ENCODE measurements around the gene OOSP1.

OOSP1 gene

DNA sequence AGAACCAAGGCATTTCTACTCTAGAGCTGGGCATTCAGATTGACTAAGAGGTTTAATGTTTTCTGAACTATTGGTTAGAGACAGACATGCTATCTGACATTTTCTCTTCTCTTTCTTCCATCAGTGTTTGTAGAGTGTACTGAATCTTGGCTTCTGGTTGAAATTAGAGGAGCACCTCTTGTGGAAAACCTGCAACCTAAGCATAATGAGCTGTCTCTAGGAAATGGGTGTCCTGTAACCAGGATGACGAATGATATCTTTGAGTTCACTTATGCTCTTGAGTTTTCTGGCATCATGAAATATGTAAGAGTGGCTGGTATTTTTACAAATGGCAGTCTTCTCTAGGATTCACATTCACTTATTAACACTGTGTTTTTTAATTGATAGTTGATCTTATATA lies 45.0 kb downstream of the OOSP1 start:
- Histone ChIP-seq H3K27me3 (ENCODE audit: control insufficient read depth, insufficient read depth, low read length) (no peaks in the 10 kb centered on the region), H3K9me3 (ENCODE audit: control insufficient read depth, insufficient read depth, low read depth, low read length) (no peaks in the 10 kb centered on the region), H3K4me1 (ENCODE audit: control insufficient read depth, insufficient read depth, low read length) (peaks cover 6% of the 10 kb centered on the region; the same call in 1 of the 2 replicates), H3K9ac (ENCODE audit: low read length) (no peak overlapping the region), H3K36me3 (ENCODE audit: control insufficient read depth, insufficient read depth, low read length) (no peaks in the 10 kb centered on the region), H3K4me3 (ENCODE audit: low read depth, low read length) (no peak overlapping the region), H3K27ac (ENCODE audit: low read depth, low read length) (no peak overlapping the region)

DNA sequence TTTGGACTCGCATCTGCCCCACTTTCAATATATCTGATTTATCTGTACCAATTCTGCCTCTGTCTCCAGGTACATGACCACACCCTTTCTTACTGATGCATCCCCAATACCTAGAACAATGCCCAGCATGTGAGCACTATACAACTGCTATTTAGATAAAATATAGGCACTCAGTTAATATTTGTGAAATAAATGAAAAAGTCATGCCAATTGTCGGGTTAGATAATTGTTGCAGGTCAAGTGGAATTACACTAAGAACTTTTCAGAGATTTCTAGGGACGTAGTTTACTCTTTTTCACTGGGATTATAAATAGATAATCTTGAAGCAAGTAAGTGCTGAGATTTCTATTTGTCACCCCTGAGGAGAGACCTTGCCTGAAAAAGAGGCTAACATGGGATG lies 46.1 kb downstream of the OOSP1 start:
- H3K9me3 ChIP-seq (ENCODE audit: control insufficient read depth, insufficient read depth, low read depth, low read length): 0 out of 2 replicates have a peak, but pooled peaks cover 4% of the 10 kb centered on the region
- peaks cover 6% of the 10 kb centered on the region; the same call in 1 of the 2 replicates for H3K4me1 ChIP-seq (ENCODE audit: control insufficient read depth, insufficient read depth, low read length)

DNA sequence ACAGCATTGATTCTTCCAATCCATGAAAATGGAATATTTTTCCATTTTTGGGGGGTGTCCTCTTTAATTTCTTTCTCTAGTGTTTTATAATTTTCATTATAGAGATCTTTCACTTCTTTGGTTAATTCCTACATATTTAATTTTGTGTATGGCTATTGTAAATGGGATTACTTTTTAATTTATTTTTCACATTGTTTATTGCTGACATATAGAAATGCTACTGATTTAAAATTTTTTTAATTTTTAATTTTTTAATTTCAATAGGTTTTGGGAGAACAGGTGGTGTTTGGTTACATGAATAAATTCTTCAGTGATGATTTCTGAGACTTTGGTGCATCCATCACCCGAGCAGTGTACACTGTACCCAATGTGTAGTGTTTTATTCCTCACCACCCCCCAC lies 52.2 kb downstream of the OOSP1 start:
- H3K27me3 ChIP-seq (ENCODE audit: control insufficient read depth, insufficient read depth, low read length): no peaks in the 10 kb centered on the region
- H3K4me1 ChIP-seq (ENCODE audit: control insufficient read depth, insufficient read depth, low read length): no peaks in the 10 kb centered on the region
- H3K9me3 ChIP-seq (ENCODE audit: control insufficient read depth, insufficient read depth, low read depth, low read length): 0 out of 2 replicates have a peak, but pooled peaks cover 4% of the 10 kb centered on the region
- no peaks in the 10 kb centered on the region for H3K36me3 ChIP-seq (ENCODE audit: control insufficient read depth, insufficient read depth, low read length)
- H3K4me3 ChIP-seq (ENCODE audit: low read depth, low read length): no peak overlapping the region
- H3K9ac ChIP-seq (ENCODE audit: low read length): no peak overlapping the region
- H3K27ac ChIP-seq (ENCODE audit: low read depth, low read length): no peak overlapping the region

More for the DNA sequence above, 46.1 kb downstream of the OOSP1 start:
- Histone ChIP-seq H3K27me3 (ENCODE audit: control insufficient read depth, insufficient read depth, low read length) (no peaks in the 10 kb centered on the region), H3K36me3 (ENCODE audit: control insufficient read depth, insufficient read depth, low read length) (no peaks in the 10 kb centered on the region), H3K9ac (ENCODE audit: low read length) (no peak overlapping the region), H3K27ac (ENCODE audit: low read depth, low read length) (no peak overlapping the region), H3K4me3 (ENCODE audit: low read depth, low read length) (no peak overlapping the region)

DNA sequence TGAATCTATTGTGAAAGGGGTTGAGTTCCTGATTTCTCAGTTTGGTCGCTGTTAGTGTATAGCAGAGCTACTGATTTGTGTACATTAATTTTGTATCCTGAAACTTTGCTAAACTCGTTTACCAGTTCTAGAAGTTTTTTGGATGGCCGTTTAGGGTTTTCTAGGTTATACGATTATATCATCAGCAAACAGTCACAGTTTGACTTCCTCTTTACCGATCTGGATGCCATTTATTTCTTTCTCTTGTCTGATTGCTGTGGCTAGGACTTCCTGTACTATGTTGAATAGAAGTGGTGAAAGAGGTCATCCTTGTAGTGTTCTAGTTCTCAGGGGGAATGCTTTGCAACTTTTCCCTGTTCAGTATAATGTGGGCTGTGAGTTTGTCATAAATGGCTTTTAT lies 54.2 kb downstream of the OOSP1 start:
- Histone ChIP-seq H3K4me3 (ENCODE audit: low read depth, low read length) (no peak overlapping the region), H3K9me3 (ENCODE audit: control insufficient read depth, insufficient read depth, low read depth, low read length) (0 out of 2 replicates have a peak, but pooled peaks cover 4% of the 10 kb centered on the region), H3K9ac (ENCODE audit: low read length) (no peak overlapping the region), H3K27ac (ENCODE audit: low read depth, low read length) (no peak overlapping the region), H3K36me3 (ENCODE audit: control insufficient read depth, insufficient read depth, low read length) (no peaks in the 10 kb centered on the region), H3K4me1 (ENCODE audit: control insufficient read depth, insufficient read depth, low read length) (no peaks in the 10 kb centered on the region), H3K27me3 (ENCODE audit: control insufficient read depth, insufficient read depth, low read length) (no peaks in the 10 kb centered on the region)

DNA sequence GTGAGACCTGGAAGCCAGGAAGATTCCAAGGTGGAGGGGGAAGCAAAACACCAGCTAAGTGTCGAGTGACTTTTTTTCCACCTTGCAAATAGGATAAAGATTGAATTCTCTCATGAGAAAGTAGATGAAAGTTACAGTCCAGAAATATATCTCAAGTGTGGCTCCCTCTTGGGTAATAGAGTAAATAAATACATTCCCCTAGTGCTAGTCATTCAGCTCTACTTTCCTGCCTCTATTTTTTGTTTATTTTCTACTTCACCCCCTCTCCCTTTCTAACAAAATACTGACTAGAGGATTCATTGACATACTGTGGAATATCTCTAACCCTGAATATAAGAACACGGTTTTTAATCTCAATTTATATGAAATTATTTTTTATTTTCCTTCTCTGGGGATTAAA lies 59.6 kb downstream of the OOSP1 start:
- Histone ChIP-seq H3K27ac (ENCODE audit: low read depth, low read length) (no peak overlapping the region), H3K4me1 (ENCODE audit: control insufficient read depth, insufficient read depth, low read length) (no peaks in the 10 kb centered on the region), H3K9ac (ENCODE audit: low read length) (no peak overlapping the region), H3K4me3 (ENCODE audit: low read depth, low read length) (no peak overlapping the region), H3K36me3 (ENCODE audit: control insufficient read depth, insufficient read depth, low read length) (no peaks in the 10 kb centered on the region), H3K27me3 (ENCODE audit: control insufficient read depth, insufficient read depth, low read length) (no peaks in the 10 kb centered on the region), H3K9me3 (ENCODE audit: control insufficient read depth, insufficient read depth, low read depth, low read length) (no peaks in the 10 kb centered on the region)

DNA sequence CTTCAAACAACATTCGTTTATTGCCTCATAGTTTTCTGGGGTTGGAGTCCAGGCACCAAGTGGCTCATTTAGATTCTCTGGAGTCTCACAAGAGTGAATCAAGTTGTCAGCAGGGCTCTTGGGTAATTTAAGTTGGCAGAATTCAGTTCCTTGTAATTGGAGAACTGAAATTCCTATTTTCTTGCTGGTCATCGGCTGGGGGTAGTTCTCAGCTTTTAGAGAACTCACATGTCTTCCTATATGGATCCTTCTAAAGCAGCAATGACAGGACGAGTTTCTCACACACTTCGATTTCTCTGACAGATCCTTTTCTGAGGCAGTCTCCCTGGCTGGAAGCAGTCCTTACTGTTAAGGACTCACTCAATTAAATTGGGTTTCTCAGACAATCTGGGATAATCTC lies 61.5 kb downstream of the OOSP1 start:
- Histone ChIP-seq H3K27me3 (ENCODE audit: control insufficient read depth, insufficient read depth, low read length) (no peaks in the 10 kb centered on the region), H3K4me1 (ENCODE audit: control insufficient read depth, insufficient read depth, low read length) (no peaks in the 10 kb centered on the region), H3K9ac (ENCODE audit: low read length) (no peak overlapping the region), H3K9me3 (ENCODE audit: control insufficient read depth, insufficient read depth, low read depth, low read length) (no peaks in the 10 kb centered on the region), H3K27ac (ENCODE audit: low read depth, low read length) (no peak overlapping the region), H3K4me3 (ENCODE audit: low read depth, low read length) (no peak overlapping the region), H3K36me3 (ENCODE audit: control insufficient read depth, insufficient read depth, low read length) (no peaks in the 10 kb centered on the region)

DNA sequence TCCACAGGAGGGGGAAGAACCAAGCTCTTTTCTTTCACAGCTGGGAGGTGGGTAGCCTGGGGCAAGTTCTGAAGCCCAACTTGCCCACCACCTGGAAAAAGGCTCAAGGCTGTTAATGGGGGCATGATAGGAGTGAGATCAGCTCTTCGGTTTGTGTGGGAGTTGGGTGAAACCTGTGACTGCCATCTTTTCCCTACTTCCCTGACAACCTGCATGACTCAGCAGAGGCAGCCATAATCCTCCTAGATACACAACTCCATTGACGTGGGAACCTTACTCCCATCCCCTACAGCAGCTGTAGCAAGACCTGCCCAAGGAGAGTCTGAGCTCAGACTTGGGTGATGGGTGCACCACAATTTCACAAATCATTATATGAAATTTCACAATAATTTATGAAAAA lies 65.5 kb downstream of the OOSP1 start:
- Histone ChIP-seq H3K27ac (ENCODE audit: low read depth, low read length) (no peak overlapping the region), H3K4me1 (ENCODE audit: control insufficient read depth, insufficient read depth, low read length) (no peaks in the 10 kb centered on the region)

DNA sequence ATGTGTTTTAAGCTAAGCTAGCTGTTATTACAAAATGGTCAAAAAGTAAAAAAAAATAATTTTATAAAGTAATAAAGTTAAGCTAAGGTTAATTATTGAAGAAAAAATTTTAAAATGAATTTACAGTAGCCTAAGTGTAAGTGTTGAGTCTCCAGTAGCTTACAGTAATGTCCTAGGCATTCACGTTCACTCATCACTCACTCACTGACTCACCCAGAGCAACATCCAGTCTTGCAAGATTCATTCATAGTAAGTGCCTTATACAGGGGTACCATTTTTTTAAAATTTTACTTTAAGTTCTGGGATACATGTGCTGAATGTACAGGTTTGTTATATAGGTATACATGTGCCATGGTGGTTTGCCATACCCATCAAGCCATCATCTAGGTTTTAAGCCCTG lies 67.1 kb downstream of the OOSP1 start:
- Histone ChIP-seq H3K27me3 (ENCODE audit: control insufficient read depth, insufficient read depth, low read length) (no peaks in the 10 kb centered on the region), H3K27ac (ENCODE audit: low read depth, low read length) (no peak overlapping the region), H3K9ac (ENCODE audit: low read length) (no peak overlapping the region), H3K4me3 (ENCODE audit: low read depth, low read length) (no peak overlapping the region), H3K36me3 (ENCODE audit: control insufficient read depth, insufficient read depth, low read length) (no peaks in the 10 kb centered on the region), H3K4me1 (ENCODE audit: control insufficient read depth, insufficient read depth, low read length) (no peaks in the 10 kb centered on the region), H3K9me3 (ENCODE audit: control insufficient read depth, insufficient read depth, low read depth, low read length) (no peaks in the 10 kb centered on the region)

More for the DNA sequence above, 65.5 kb downstream of the OOSP1 start:
- Histone ChIP-seq H3K36me3 (ENCODE audit: control insufficient read depth, insufficient read depth, low read length) (no peaks in the 10 kb centered on the region), H3K9ac (ENCODE audit: low read length) (no peak overlapping the region), H3K4me3 (ENCODE audit: low read depth, low read length) (no peak overlapping the region), H3K9me3 (ENCODE audit: control insufficient read depth, insufficient read depth, low read depth, low read length) (no peaks in the 10 kb centered on the region), H3K27me3 (ENCODE audit: control insufficient read depth, insufficient read depth, low read length) (no peaks in the 10 kb centered on the region)
